Transverse colon (tissue), 4 donors: ENCODE results near the gene HK2.
"Not testable (repeated sequence)": the region's sequence is repeated elsewhere in the genome, so short reads cannot be mapped to it uniquely, and the experiment has no call there.

Experiments
- POLR2A ChIP-seq: fragments of 450-650 bp; IDR thresholded peaks from one replicate; pipeline ENCODE4 v1.6.1; 2016; ENCODE audit warnings: antibody characterized with exemption, mild to moderate bottlenecking, moderate library complexity
- POLR2AphosphoS5 ChIP-seq, 3 donors: sonication (generic); formaldehyde crosslinking; IDR thresholded peaks; one replicate each; pipeline ENCODE4 v1.6.1; 2016; ENCODE audit warnings: antibody characterized with exemption in 3 of 3
- TF ChIP-seq, protein P1 (sequence below), 5 experiments: fragments of 200-600 bp in 3 of 5; fragments of 450-650 bp in 2 of 5; sonication (generic) in 3 of 5; IDR thresholded peaks; 1 replicate in 2 of 5; 2 replicates in 3 of 5; pipeline ENCODE4 v1.5.1; 2016 to 2017; ENCODE audit warnings: antibody characterized with exemption in 5 of 5, inconsistent platforms in 3 of 5, mild to moderate bottlenecking in 2 of 5, moderate library complexity in 1 of 5

GRCh38 chr2:74794878-74795277, 39.0 kb upstream of the HK2 start:
- TF ChIP-seq, protein P1, sequence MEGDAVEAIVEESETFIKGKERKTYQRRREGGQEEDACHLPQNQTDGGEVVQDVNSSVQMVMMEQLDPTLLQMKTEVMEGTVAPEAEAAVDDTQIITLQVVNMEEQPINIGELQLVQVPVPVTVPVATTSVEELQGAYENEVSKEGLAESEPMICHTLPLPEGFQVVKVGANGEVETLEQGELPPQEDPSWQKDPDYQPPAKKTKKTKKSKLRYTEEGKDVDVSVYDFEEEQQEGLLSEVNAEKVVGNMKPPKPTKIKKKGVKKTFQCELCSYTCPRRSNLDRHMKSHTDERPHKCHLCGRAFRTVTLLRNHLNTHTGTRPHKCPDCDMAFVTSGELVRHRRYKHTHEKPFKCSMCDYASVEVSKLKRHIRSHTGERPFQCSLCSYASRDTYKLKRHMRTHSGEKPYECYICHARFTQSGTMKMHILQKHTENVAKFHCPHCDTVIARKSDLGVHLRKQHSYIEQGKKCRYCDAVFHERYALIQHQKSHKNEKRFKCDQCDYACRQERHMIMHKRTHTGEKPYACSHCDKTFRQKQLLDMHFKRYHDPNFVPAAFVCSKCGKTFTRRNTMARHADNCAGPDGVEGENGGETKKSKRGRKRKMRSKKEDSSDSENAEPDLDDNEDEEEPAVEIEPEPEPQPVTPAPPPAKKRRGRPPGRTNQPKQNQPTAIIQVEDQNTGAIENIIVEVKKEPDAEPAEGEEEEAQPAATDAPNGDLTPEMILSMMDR (IDR thresholded peaks at IDR 0.05): not testable (repeated sequence)
- TF ChIP-seq POLR2A; POLR2AphosphoS5 (IDR thresholded peaks at IDR 0.05): not testable (repeated sequence)
